HG02759 (cell line): ENCODE data around the gene PNRC2.

ENCODE experiments used
- ATAC-seq: cut with Tn5 transposase; IDR thresholded peaks from one replicate; pipeline ENCODE4 v1.9.1; 2021; ENCODE audit warnings: mild to moderate bottlenecking, moderate library complexity; ENCODE audit not compliant: unreplicated experiment

Gene PNRC2, protein sequence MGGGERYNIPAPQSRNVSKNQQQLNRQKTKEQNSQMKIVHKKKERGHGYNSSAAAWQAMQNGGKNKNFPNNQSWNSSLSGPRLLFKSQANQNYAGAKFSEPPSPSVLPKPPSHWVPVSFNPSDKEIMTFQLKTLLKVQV

GRCh38 chr1:23959461-23960290 lies at the start of gene PNRC2:
PNRC2 (plus strand) TSS chr1:23959828; CDS start chr1:23961458, 1,630 bp downstream.
- peak; percentile 79 for ATAC-seq

DNA sequence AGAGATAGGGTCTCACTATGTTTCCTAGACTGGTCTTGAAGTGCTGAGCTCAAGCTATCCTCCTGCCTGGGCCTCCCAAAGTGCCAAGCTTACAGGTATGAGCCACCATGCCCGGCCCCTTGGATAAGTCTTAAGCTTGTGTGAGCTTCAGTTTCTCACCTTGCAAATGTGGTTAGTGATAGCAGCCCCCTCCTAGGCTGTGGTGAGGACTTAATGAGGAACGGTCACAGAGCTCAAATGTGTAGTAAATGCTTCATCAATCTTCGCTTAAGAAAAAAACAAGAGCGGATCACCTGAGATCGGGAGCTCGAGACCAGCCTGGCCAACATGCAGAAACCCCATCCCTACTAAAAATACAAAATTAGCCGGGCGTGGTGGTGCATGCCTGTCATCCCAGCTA lies 49.5 kb upstream of the PNRC2 start:
- no peak for ATAC-seq

DNA sequence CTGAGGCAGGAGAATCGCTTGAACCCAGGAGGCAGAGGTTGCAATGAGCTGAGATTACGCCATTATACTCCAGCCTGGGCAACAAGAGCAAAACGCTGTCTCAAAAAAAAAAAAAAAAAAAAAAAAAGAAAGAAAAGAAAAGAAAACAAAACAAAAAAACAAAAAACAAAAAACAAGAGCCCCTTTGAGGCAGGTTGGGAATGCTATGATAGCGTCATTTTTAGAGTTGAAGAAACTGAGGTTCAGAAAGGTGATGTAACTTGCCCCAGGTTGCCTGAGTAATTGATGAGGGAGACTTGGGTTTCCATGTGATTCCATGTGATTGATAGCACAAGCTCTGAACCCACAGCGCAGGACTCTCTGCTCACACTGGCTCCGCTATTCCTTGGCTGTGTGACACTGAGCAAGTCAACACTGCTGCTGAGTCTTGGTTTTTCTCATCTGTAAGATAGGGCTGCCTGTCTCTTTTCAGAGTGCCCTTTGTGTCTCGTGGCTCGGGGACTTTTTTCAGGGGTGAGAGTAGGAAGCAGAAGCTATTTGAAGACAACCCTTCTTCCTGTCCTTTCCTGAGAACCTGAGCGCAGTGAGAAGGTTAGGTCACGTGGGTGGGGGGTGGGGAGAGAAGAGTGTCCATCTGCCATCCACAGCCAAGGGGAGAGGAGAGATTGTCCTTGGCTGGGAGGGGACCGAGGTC lies 48.9 kb upstream of the PNRC2 start:
- ATAC-seq, result no peak

DNA sequence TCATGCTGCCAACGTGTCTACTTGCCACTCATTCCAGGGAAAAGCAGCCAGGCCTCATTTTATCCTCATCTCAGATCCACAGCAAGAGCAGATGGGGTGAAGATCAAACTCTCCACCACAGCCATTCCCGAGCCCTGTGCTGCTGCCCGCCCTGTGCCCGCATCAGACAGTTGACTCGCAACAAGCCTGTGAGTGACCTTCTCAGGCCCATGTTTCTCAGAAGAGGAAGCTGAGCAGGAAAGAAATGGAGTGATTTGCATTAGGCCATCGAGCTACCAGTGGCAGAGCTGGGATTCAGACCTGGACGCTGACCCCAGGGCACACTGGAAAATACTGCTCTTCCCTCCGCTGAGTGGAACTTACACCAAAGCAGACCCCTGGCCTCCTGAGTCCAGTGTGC lies 47.7 kb upstream of the PNRC2 start:
- ATAC-seq, result no peak

GRCh38 chr1:23913212-23913880 lies 46.3 kb upstream of the PNRC2 start, which contains the start of gene CNR2:
CNR2 (minus strand) TSS chr1:23913362; CDS start chr1:23875617, 37,745 bp downstream.
- ATAC-seq, result no peak

GRCh38 chr1:23914921-23915320 lies 44.7 kb upstream of the PNRC2 start:
- no peak for ATAC-seq

- ATAC-seq, result no peak
These were observed 44.2 kb upstream of the PNRC2 start for GRCh38 chr1:23915466-23915865.

DNA sequence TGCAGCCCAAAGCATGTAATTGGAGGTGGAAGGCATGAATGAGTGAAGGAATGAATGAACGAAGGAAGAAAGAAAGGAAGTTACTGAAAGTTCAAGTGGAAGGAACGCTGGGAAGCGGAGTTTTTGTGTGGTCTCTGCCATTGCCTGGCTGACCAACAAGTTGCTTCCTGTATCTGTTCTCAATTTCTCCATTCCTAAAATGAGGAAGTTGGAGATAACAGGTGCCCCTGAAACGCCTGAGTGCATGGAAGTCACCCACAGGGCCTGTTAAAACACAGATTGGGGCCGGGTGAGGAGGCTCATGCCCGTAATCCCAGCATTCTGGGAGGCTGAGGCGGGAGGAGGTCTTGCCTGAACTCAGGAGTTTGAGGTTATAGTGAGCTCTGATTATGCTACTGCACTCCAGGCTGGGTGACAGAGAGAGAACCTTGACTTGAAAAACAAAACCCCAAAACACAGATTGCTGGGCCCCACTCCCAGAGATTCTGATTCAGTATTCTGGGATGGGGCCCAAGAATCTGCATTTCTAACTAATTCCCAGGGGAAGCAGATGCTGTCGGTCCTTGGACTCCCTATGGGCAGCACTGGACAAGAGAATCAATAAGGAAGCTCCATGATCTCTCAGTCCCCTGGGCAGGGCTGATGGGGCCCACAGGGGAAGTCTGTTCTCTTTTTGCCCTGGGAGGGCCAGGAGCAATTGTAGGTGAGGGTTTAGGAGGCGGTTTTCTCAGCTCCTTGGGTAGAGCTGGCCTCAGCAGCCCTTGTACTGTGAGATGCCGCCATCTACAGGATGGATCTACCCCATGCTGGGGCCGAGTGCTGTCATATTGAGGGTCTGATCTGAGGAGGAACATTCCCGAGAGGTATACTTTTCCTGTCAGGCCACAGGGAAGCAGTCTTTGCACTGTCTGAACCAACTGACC lies 43.2 kb upstream of the PNRC2 start:
- peak; percentile 62 for ATAC-seq

DNA sequence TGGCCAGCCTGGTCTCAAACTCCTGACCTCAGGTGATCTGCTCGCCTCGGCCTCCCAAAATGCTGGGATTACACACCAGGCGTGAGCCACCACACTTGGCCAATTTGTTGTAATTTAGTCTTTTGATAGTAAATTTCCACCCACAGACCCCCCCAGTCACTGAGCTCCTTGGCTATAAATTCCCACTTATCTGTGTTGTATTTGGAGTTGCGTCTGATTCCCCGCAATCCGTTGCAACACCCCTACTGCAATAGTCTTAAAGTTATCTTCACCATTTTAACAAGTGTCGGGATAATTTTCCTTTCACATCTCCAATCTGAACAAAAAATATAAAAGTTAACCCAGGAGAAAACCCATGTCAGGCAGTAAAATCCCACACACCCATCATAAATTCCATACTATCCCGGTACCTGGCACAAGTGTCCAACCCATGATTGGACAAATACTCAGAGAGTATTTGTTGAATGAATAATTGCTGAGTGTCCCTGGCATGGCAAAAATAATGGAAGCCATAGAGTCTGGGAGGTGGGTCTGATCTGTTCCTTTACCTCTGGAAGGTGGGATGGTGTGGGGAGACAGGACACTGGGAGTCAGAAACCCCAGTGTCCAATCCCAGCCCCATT lies 37.2 kb upstream of the PNRC2 start:
- no peak for ATAC-seq

- no peak for ATAC-seq
These were observed 35.8 kb upstream of the PNRC2 start for GRCh38 chr1:23923592-23924499.

DNA sequence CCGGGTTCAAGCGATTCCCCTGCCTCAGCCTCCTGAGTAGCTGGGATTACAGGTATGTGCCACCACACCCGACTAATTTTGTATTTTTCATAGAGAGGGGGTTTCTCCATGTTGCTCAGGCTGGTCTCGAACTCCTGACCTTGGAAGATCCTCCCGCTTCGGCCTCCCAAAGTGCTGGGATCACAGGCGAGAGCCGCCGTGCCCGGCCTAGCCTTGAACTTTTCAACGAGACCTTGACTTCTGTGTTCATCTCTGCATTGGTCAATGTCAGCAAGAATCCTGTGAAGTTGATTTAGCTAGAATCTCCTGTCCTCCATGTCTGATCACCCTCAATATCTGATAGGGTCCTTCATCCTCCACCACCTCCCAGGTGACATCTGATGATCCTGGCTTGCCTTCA lies 35.0 kb upstream of the PNRC2 start:
- no peak for ATAC-seq

- no peak for ATAC-seq
These were observed 34.3 kb upstream of the PNRC2 start for GRCh38 chr1:23925279-23925678.

DNA sequence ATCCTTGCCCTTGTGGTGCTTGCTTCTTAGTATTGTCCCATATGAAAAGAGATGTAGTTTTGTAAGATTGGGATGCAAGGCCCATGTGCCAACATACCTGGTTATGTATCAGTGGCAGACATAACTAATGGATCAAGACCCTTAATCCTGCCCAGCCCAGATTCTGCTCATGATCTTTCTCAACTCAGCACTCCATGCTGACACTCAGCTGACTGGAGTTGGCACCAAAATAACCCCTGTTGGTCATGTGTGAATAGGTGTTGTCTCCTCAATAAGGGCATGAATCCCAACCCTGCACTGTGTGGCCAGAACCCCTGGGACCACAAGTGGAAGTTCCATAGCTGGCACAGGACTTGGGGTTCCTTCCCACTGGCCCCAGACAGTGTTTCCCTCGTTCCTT lies 32.5 kb upstream of the PNRC2 start:
- ATAC-seq, result no peak

- no peak for ATAC-seq
These were observed 30.8 kb upstream of the PNRC2 start for GRCh38 chr1:23928789-23929188.

- ATAC-seq, result no peak
These were observed 29.4 kb upstream of the PNRC2 start for GRCh38 chr1:23930270-23930669.

- ATAC-seq, result no peak
These were observed 28.7 kb upstream of the PNRC2 start for GRCh38 chr1:23930861-23931490.

GRCh38 chr1:23931491-23931880 lies 28.1 kb upstream of the PNRC2 start:
- ATAC-seq, result no peak

DNA sequence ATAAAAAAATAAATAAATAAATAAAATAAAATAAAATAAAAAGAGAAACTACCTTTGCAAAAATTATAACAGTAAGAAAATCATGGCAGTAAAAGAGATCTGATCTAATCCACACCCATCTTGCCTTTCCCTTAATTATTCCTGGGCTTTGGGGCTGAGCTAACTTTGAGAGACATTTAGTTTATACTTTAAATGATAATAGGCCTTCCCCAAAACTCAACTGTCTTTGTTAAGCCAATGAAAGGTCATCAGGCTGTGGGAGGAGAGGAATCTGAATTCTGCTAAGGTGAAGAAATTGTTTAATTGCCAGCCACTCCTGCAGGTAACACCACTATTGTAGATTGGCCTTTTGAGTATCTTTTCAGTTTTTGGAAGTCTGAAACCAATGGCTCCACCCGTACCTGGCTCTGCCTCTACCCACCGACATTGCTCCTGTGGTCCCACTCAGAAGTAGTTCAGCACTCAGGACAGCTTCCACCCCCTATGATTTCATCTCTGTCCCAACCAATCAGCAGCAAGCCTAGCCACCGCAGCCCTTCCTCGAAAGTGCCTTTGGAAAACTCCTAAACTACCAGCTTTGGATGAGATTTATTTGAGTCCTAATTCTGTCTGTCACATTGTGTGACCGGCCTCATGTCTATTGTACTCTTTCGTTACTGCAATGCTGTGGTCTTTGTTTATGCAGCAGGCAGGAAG lies 23.0 kb upstream of the PNRC2 start:
- ATAC-seq, result no peak
